Embryonic facial prominence (tissue), 1 donor: ENCODE results near the gene TAOK3.
"Not testable (repeated sequence)": the region's sequence is repeated elsewhere in the genome, so short reads cannot be mapped to it uniquely, and the experiment has no call there.

Experiments used
- DNase-seq: peaks from one replicate; pipeline ENCODE4 v3.0.0-alpha.2; 2016; ENCODE audit errors: extremely low spot score

TAOK3 gene

GRCh38 chr12:118373616-118374015 lies 909 bp upstream of the TAOK3 start:
- no peak for DNase-seq

GRCh38 chr12:118371321-118372282 lies 1.1 kb downstream of the TAOK3 start:
- no peak for DNase-seq

DNA sequence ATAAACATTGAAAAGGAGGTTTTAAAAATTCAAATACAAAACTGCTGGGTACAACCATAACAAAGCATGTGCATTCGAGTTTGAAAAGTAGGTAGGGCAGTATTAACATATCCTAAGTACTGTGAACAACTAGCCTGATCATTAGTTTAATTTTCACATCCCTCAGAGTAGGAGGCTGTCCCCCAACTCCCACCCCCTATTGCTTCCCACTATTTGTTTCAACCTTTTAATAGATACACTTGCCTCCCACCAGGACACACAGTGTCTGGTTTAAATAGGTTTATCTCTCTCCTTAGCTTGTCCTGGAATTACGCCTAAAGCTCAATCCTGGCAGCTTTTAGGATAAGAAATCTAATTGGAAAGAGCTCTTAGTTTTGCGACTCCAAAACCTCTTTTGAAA lies 2.1 kb downstream of the TAOK3 start:
- DNase-seq, result no peak

- no peak for DNase-seq
Measured at GRCh38 chr12:118368821-118369220, 3.9 kb downstream of the TAOK3 start.

DNA sequence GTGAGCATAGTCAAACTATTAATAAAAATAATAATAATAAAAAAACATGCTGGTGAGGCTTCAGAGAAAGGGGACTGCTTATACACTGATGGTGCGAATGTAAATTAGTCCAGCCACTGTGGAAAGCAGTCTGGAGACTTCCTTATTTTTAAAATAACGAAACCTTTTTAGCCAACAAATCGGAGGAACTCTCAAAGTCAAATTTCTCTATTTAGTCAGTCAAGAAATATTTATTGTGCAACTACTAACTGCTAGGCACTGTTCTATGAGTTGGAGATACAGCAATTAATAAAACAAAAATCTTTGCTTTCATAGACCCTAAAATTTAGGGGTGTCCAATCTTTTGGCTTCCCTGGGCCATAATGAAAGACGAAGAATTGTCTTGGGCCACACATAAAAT lies 10.8 kb downstream of the TAOK3 start:
- DNase-seq, result no peak

- DNase-seq, result no peak
Measured at GRCh38 chr12:118361092-118361404, 11.7 kb downstream of the TAOK3 start.

DNA sequence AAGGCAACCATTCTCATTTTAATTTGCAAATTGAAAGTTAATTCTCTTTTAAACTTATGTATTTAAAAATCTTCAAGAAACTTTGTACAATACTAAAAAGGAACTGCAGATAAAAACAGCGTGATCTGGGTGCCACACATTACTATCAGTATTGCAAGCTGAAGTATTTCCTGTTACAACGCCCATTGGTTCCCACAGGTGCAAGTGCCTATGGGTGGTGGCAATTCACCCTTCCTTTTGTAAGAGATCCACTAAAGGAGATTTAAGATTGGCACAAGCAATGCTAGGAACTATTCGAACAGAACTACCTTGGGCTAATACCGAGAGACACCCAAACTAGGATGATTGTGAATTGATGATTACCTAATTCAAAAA lies 13.2 kb downstream of the TAOK3 start:
- no peak for DNase-seq

DNA sequence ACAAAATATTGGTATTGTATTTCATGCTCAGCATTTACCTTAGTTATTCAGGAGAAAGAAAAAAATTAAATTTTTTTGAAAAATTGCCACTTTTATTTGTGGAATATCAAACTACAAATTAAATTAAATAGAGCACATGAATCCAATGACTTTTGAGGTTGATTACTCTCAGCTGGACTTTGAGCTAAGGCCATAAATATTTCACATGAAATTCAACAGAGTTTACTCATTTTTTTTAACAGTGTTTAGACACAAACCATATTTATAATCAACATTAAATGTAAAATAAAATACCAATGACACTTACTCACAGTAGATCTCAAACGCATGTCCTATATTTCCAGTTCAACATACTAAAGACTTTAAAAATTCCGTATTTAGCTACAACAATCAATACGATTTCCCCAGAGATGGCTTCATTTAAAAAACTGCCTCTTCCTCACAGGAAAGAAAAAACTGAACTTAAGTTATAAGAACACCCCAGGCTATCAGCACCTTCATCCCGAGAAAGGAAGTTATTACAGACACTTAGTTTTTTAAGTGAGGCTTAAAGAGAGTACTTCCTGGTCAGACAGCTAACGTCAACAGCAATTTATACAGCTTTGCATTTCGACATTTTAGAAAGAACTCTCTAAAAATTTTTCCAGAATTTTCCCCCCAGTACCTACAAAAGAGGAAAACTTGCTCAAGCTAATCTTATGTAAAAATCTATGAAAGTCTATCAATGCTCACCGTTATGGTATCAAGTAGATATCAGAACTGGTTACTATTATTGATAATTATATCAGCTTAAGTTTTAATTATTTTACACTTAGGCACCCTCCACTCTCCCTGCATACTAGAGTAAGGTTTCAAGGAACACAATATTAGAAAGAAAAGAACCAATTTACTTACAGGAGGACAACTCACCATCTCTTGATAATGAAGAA lies 13.8 kb downstream of the TAOK3 start:
- no peak for DNase-seq

DNA sequence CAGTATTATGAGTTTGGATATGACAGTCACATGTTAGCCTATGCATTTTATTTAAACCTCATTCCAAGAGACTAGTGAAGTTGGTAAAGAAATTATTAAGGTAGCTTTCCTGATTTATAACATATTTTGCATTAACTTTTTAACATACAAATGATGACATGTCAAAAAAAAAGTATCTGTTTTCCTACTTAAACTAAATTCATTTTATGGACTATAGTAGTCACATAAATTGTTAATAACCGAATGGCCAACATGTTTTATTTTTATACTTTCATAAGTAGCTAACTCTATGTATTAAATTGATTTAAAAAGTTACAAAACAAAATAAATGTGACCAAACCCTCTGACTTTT lies 14.7 kb downstream of the TAOK3 start:
- DNase-seq, result no peak

DNA sequence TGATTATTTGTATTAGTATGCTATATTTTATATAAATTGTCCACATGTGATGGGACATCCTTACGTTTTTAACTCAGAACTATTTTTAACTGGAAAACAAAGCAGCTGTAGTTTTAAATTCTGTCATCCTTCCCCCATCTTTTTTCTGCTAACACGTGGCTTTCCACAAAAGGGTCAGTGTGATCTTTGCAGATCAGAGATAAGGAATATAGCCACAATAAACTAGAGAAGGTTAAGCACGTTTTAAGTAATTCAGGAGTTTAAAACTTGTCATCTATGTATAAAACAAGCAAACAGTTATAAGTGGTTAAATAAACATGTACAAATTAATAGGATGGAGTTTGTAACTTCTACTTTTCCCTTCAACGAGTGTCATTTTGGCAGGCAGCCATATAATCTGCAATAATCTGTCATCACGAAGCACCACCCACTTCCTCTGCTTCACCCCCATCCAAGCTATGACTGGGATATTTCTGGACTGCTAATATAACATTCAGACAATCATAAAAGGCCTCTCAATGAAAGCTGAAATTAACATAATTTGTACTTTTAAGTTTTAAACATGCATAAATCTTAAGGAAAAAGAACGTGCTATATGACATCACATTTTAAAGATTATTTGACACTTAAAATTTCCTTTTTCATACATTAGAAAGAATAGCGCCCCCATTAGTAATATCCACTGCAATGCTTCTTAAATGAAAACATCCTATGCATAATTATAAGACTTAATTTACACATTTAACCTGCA lies 15.3 kb downstream of the TAOK3 start:
- no peak for DNase-seq

GRCh38 chr12:118356809-118357256 lies 15.9 kb downstream of the TAOK3 start:
- DNase-seq, result peak; percentile 53

DNA sequence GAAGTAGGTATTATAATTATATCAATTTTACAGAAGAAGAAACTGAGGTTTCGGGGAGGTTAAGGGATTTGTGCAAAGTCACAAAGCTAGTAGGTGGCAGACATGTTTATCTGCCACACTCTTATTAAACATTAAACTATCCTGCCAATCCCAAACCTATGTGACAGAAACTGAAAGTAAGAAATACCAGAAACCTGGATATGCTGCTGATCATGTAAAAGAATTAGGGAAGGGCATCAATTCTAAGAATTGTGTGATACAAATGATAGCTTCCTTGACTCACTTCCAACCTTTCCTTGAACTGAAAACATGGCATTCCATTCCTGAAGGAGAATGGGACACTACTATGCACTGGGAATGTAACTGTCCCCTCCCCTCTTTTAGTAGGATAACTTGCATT lies 16.9 kb downstream of the TAOK3 start:
- no peak for DNase-seq

DNA sequence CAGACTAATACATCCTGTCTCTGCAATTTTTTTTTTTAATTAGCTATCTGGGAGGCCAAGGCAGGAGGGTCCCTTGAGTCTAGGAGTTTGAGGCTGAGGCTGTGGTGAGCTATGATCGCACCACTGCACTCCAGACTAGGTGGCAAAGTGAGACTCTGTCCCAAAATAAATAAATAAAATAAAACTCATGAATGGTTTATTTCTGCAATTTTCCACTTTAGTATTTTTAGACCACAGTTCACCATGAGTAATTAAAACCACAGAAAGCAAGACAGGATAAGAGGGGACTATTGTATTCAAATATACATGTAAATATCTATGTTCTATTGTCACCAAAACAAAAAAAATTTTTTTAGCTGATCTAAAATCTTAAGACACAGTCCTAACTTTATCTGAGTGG lies 17.8 kb downstream of the TAOK3 start:
- DNase-seq, result no peak

- DNase-seq, result not testable (repeated sequence)
Measured at GRCh38 chr12:118354503-118354902, 18.2 kb downstream of the TAOK3 start.

DNA sequence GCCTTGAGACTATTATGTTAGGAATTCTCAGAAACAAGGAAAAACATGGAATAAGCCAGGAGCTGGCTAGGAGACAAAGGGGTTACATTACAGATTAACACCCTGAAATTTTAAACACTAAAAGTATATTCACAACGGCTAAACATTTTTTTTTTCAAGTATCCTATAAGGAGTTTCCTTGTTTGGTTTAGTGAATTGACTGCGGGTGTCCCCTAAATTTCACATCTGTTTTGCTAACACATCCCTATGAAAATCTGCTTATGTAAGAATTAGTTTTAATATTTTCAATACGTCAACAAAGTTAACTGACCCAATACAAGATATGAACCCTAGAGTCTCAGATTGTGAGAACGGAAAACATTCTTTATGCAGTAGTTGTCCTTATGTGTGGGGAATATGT lies 19.0 kb downstream of the TAOK3 start:
- no peak for DNase-seq

DNA sequence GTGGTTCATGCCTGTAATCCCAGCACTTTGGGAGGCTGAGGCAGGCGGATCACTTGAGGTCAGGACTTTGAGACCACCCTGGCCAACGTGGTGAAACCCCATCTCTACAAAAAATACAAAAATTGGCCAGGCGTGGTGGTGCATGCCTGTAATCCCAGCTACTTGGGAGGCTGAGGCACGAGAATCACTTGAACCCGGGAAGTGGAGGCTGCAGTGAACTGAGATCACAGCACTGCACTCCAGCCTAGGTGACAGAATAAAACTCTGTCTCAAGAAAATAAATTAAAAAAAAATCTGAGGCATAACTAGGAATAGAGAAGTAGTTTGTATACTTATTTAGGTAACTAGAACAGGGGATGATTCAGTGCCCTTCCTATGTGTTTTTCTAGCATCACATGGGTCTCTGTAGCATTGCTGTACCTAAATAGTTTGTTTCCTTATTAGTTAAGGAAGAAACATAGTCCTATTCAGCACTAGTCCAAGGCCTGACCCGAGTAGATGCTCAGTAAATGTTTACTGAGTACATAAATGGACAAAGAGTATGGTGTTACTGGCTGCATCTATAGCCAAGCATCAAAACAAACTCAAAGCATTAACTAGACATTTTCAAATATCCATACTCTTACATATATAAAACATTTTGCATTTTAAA lies 21.7 kb downstream of the TAOK3 start:
- DNase-seq, result no peak

DNA sequence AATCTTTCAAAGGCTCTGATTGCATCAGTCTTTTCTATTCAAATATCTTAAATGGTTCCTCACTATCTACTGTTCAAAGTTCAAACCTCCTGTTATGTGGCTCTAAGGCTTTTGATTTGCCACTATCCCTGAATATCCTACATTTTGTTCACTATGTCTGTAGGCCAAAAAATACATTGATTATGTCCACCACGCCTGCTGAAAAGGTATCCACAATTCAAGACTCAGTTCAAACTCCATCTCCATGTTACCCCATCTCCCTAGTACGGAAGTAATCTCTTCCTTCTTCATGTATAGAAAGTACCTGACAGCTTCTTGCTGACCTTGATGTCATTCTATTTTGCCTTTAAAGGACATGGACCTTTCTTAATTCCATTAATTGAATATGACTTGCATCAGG lies 24.8 kb downstream of the TAOK3 start:
- no peak for DNase-seq

GRCh38 chr12:118346895-118347294 lies 25.8 kb downstream of the TAOK3 start:
- no peak for DNase-seq

- DNase-seq, result no peak
Measured at GRCh38 chr12:118345355-118345754, 27.4 kb downstream of the TAOK3 start.

GRCh38 chr12:118344829-118345228 lies 27.9 kb downstream of the TAOK3 start:
- no peak for DNase-seq

DNA sequence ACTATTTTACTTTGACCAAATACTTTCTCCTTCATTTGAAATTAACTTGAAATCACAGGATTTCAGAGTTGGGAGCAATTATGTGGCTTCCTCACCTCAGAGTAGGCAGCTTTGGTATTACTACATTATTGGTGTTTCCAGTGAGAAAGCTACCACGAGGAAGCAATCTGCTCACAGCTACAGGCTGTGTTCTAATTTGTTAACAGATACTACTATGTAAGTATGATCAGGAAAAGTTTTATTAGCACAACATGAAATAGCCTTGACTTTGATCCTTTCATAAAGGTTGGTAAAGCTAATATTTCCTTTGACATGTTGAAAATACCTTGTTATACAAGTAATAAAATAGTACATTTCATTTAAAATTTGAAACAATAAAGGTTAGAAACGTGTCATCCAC lies 30.6 kb downstream of the TAOK3 start:
- no peak for DNase-seq
